H9 (cell line): ENCODE measurements around the gene PISD. TPM values are rescaled to one million over a fixed set of nuclear protein-coding genes. Genes with fewer than 3 reads are reported as not detected.

Experiments used
- DNase-seq: peaks from one replicate; pipeline ENCODE4 v3.0.0-alpha.2; 2017
- H2AFZ ChIP-seq: one replicate; pipeline ENCODE4 v1.6.1; 2013; ENCODE audit warnings: mild to moderate bottlenecking, low read length, control low read depth, moderate library complexity
- H2AK5ac ChIP-seq: 2 replicates; pipeline ENCODE4 v1.6.1; 2013; ENCODE audit warnings: low read length, control low read depth, mixed read lengths; ENCODE audit not compliant: insufficient read length
- H2BK120ac ChIP-seq: one replicate; pipeline ENCODE4 v1.6.1; 2013; ENCODE audit warnings: low read depth, mild to moderate bottlenecking, low read length, control low read depth, inconsistent platforms; ENCODE audit not compliant: poor library complexity, severe bottlenecking
- H2BK12ac ChIP-seq: 2 replicates; pipeline ENCODE4 v1.6.1; 2013; ENCODE audit warnings: low read length, control low read depth, mixed read lengths, low read depth; ENCODE audit not compliant: insufficient read length
- H2BK15ac ChIP-seq: 2 replicates; pipeline ENCODE4 v1.6.1; 2013; ENCODE audit warnings: low read depth, low read length, control low read depth
- H2BK20ac ChIP-seq: one replicate; pipeline ENCODE4 v1.6.1; 2013; ENCODE audit warnings: low read depth, mild to moderate bottlenecking, low read length, control low read depth, inconsistent platforms; ENCODE audit not compliant: poor library complexity, severe bottlenecking
- H2BK5ac ChIP-seq: 2 replicates; pipeline ENCODE4 v1.6.1; 2013; ENCODE audit warnings: low read length, control low read depth, mixed read lengths; ENCODE audit not compliant: insufficient read length
- H3K14ac ChIP-seq: 2 replicates; pipeline ENCODE4 v1.6.1; 2013; ENCODE audit warnings: low read length, control low read depth; ENCODE audit not compliant: insufficient read depth
- H3K18ac ChIP-seq: 2 replicates; pipeline ENCODE4 v1.6.1; 2013; ENCODE audit warnings: low read depth, mild to moderate bottlenecking, mixed read lengths, low read length, control low read depth; ENCODE audit not compliant: insufficient read length
- H3K23ac ChIP-seq: 2 replicates; pipeline ENCODE4 v1.6.1; 2013; ENCODE audit warnings: low read length, control low read depth, mixed read lengths, low read depth; ENCODE audit not compliant: insufficient read length
- H3K23me2 ChIP-seq: 2 replicates; pipeline ENCODE4 v1.6.1; 2013; ENCODE audit warnings: low read depth, mild to moderate bottlenecking, mixed read lengths, low read length, control low read depth; ENCODE audit not compliant: insufficient read length, poor library complexity, severe bottlenecking
- H3K27ac ChIP-seq: 2 replicates; pipeline ENCODE4 v1.5.1; 2013; ENCODE audit warnings: low read length, control low read depth, mixed read lengths, low read depth; ENCODE audit not compliant: insufficient read length
- H3K27me3 ChIP-seq: 2 replicates; pipeline ENCODE4 v1.6.1; 2013; ENCODE audit warnings: low read length, control low read depth, inconsistent platforms; ENCODE audit not compliant: insufficient read depth
- H3K4ac ChIP-seq: 2 replicates; pipeline ENCODE4 v1.6.1; 2013; ENCODE audit warnings: low read depth, mild to moderate bottlenecking, control low read depth, inconsistent platforms, low read length, moderate library complexity
- H3K4me1 ChIP-seq: 2 replicates; pipeline ENCODE4 v1.6.1; 2013; ENCODE audit warnings: low read length, control low read depth, inconsistent platforms; ENCODE audit not compliant: insufficient read depth
- H3K4me2 ChIP-seq: 2 replicates; pipeline ENCODE4 v1.6.1; 2013; ENCODE audit warnings: low read length, control low read depth, mixed read lengths; ENCODE audit not compliant: insufficient read length, insufficient read depth
- H3K56ac ChIP-seq: 2 replicates; pipeline ENCODE4 v1.6.1; 2013; ENCODE audit warnings: low read depth, mild to moderate bottlenecking, mixed read lengths, low read length, control low read depth; ENCODE audit not compliant: insufficient read length
- H3K79me1 ChIP-seq: 2 replicates; pipeline ENCODE4 v1.6.1; 2013; ENCODE audit warnings: low read depth, mild to moderate bottlenecking, moderate library complexity, low read length, control low read depth, inconsistent platforms; ENCODE audit not compliant: insufficient read depth, poor library complexity, severe bottlenecking
- H3K79me2 ChIP-seq: 2 replicates; pipeline ENCODE4 v1.6.1; 2013; ENCODE audit warnings: low read length, control low read depth, inconsistent platforms; ENCODE audit not compliant: insufficient read depth
- H3K9ac ChIP-seq: 2 replicates; pipeline ENCODE4 v1.6.1; 2013; ENCODE audit warnings: low read length, control low read depth, mixed read lengths; ENCODE audit not compliant: insufficient read length; ENCODE audit errors: extremely low read depth
- H3K9me3 ChIP-seq: one replicate; pipeline ENCODE4 v1.6.1; 2013; ENCODE audit warnings: low read depth, low read length, inconsistent platforms; ENCODE audit not compliant: control insufficient read depth
- H3T11ph ChIP-seq: one replicate; pipeline ENCODE4 v1.6.1; 2013; ENCODE audit warnings: mild to moderate bottlenecking, low read length, control low read depth, inconsistent platforms
- H4K20me1 ChIP-seq: one replicate; pipeline ENCODE4 v1.6.1; 2013; ENCODE audit not compliant: control insufficient read depth, insufficient read length, insufficient read depth
- H4K5ac ChIP-seq: 2 replicates; pipeline ENCODE4 v1.6.1; 2013; ENCODE audit warnings: low read depth, mild to moderate bottlenecking, mixed read lengths, low read length, control low read depth; ENCODE audit not compliant: insufficient read length
- H4K8ac ChIP-seq: replicated peaks from 2 replicates; pipeline ENCODE4 v1.6.1; 2013; ENCODE audit warnings: low read length, control low read depth, mixed read lengths, low read depth; ENCODE audit not compliant: insufficient read length
- H4K91ac ChIP-seq: 2 replicates; pipeline ENCODE4 v1.6.1; 2013; ENCODE audit warnings: low read depth, mild to moderate bottlenecking, moderate library complexity, mixed read lengths, low read length, control low read depth; ENCODE audit not compliant: insufficient read length
- H3K27ac Mint-ChIP-seq, 3 experiments: 2 replicates in 2 of 3; 3 replicates in 1 of 3; pipeline ENCODE4 v1.8.0; 2020 to 2021; ENCODE audit warnings: mixed read lengths in 3 of 3, mild to moderate bottlenecking in 1 of 3, moderate library complexity in 1 of 3
- H3K27me3 Mint-ChIP-seq: 2 replicates; pipeline ENCODE4 v1.8.0; 2021; ENCODE audit warnings: low read depth, mild to moderate bottlenecking, moderate library complexity, mixed read lengths
- H3K36me3 Mint-ChIP-seq, 3 experiments: 2 replicates in 2 of 3; 3 replicates in 1 of 3; pipeline ENCODE4 v1.8.0; 2020 to 2021; ENCODE audit warnings: low read depth in 3 of 3, mixed read lengths in 3 of 3; ENCODE audit not compliant: insufficient read depth in 1 of 3
- H3K4me1 Mint-ChIP-seq, 2 experiments: 2 replicates each; pipeline ENCODE4 v1.8.0; 2020; ENCODE audit warnings: mixed read lengths in 2 of 2
- H3K4me3 Mint-ChIP-seq, 2 experiments: 2 replicates in 1 of 2; 3 replicates in 1 of 2; pipeline ENCODE4 v1.8.0; 2020 to 2021; ENCODE audit warnings: mild to moderate bottlenecking in 2 of 2, mixed read lengths in 2 of 2, moderate library complexity in 1 of 2
- H3K9me3 Mint-ChIP-seq, 2 experiments: 2 replicates in 1 of 2; 3 replicates in 1 of 2; pipeline ENCODE4 v1.8.0; 2020; ENCODE audit warnings: mild to moderate bottlenecking in 2 of 2, mixed read lengths in 2 of 2, moderate library complexity in 1 of 2
- CTCF ChIP-seq: fragments of 200-600 bp; sonication (generic); conservative IDR thresholded peaks from 3 replicates; pipeline ENCODE4 v1.8.0; 2021; ENCODE audit warnings: antibody characterized with exemption, mild to moderate bottlenecking
- WGBS: extraction: QIAGEN DNeasy Blood & Tissue Kit; methylation state at CpG from one replicate; pipeline ENCODE4 v1.1.7; 2013; ENCODE audit warnings: missing lambda C conversion rate, low lambda C conversion rate, mixed read lengths; ENCODE audit not compliant: insufficient read length; ENCODE audit errors: extremely low coverage; 5-methylcytosine and 5-hydroxymethylcytosine counted together
- total RNA-seq: library from RNA; stranded (reverse); gene quantifications from 2 replicates; pipeline ENCODE4 v1.2.1, GENCODE V29; 2021

Gene PISD
- total RNA-seq, 1 experiment from 2014 or later, result 62.0 TPM

DNA sequence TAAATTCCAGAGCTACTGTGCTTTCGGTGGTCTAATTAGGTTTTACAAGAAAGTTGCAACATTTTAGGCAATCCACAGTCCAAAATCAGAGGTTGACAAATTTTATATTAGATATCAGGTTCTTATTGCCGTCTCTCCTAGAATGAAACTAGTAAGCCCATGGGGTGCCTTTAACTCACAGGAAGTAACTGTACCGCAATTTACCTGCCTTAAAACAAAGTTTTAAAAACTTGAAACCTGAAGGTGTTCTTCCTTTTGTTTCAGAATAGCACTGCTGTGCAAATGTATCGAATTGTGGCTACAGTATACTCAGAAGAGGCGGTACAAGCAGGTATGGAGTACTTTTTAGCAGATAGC is 77.2 kb downstream of the PISD start:
- H3K9me3 ChIP-seq, result no peaks in the 10 kb centered on the region
- no peak overlapping the region for H3T11ph ChIP-seq
- no peak overlapping the region for H3K9ac ChIP-seq
- no peaks in the 10 kb centered on the region for H3K4me1 ChIP-seq
- no peak overlapping the region for H3K4ac ChIP-seq
- no peaks in the 10 kb centered on the region for H3K23me2 ChIP-seq
- H3K56ac ChIP-seq, result no peak overlapping the region
- no peaks in the 10 kb centered on the region for H4K20me1 ChIP-seq
- no peak overlapping the region for H3K23ac ChIP-seq
- no peaks in the 10 kb centered on the region for H3K79me2 ChIP-seq
- no peak overlapping the region for H3K27ac Mint-ChIP-seq
- no peak overlapping the region for H2BK20ac ChIP-seq
- no peak overlapping the region for H4K5ac ChIP-seq
- H3K4me1 Mint-ChIP-seq, result no peaks in the 10 kb centered on the region
- no peak overlapping the region for H2BK120ac ChIP-seq
- no peak overlapping the region for H4K8ac ChIP-seq
- TF ChIP-seq CTCF, result no peak
- H3K18ac ChIP-seq, result no peak overlapping the region
- H3K14ac ChIP-seq, result no peak overlapping the region
- H3K4me2 ChIP-seq, result no peak overlapping the region
- H3K27me3 ChIP-seq, result no peaks in the 10 kb centered on the region
- H3K4me3 Mint-ChIP-seq, result no peak overlapping the region
- no peaks in the 10 kb centered on the region for H3K79me1 ChIP-seq
- H2BK12ac ChIP-seq, result no peak overlapping the region
- no peaks in the 10 kb centered on the region for H3K27me3 Mint-ChIP-seq
- no peak overlapping the region for H2AFZ ChIP-seq
- H2AK5ac ChIP-seq, result no peak overlapping the region
- no CpG with 5 or more reads among the region's 5 CpGs for WGBS
- no peak overlapping the region for H4K91ac ChIP-seq
- H3K27ac ChIP-seq, result no peak overlapping the region
- H2BK5ac ChIP-seq, result no peak overlapping the region
- H3K36me3 Mint-ChIP-seq, result peaks cover 12 to 27% (median 20%) of the 10 kb centered on the region in 3 experiments
- DNase-seq, result no peak
- H3K9me3 Mint-ChIP-seq, result no peaks in the 10 kb centered on the region
- H2BK15ac ChIP-seq, result no peak overlapping the region
